Endometrial microvascular endothelial cells (primary cell): Measurements from ENCODE around the gene EIF1B. TPM values are rescaled to one million over a fixed set of nuclear protein-coding genes. Genes with fewer than 3 reads are reported as not detected.

Experiments used
- in situ Hi-C: cut with HindIII; loops from 2 replicates; pipeline ENCODE4 v1.10.0; 2017; ENCODE audit warnings: low sequenced_read_pairs, low pct_unique_long_range_greater_than_20kb; ENCODE audit errors: inconsistent ontology term
- total RNA-seq: library from RNA; depleted of rRNA; stranded (reverse); fragments of >200 nt; gene quantifications from one replicate; pipeline ENCODE4 v1.2.3, GENCODE V29; 2015; ENCODE audit errors: inconsistent ontology term

The EIF1B gene
- total RNA-seq, 1 donor from 2014 or later: 22.0 TPM

GRCh38 chr3:40306336-40306735 lies 3.2 kb upstream of the EIF1B start:
- in situ Hi-C loops: no loop called here

GRCh38 chr3:40307176-40307575 lies 2.3 kb upstream of the EIF1B start:
- in situ Hi-C loops: no loop called here

- in situ Hi-C loops: no loop called here
Observed at GRCh38 chr3:40308725-40309417, 636 bp upstream of the EIF1B start.

- in situ Hi-C loops: no loop called here
Observed at GRCh38 chr3:40309925-40310695, 603 bp downstream of the EIF1B start.

- in situ Hi-C loops: no loop called here
Observed at GRCh38 chr3:40310705-40311104, 1.2 kb downstream of the EIF1B start.

GRCh38 chr3:40312661-40313226 lies 3.2 kb downstream of the EIF1B start:
- in situ Hi-C loops: no loop called here

- in situ Hi-C loops: no loop called here
Observed at GRCh38 chr3:40313975-40314860, 4.7 kb downstream of the EIF1B start.

- in situ Hi-C loops: no loop called here
Observed at GRCh38 chr3:40317061-40317855, 7.8 kb downstream of the EIF1B start.

GRCh38 chr3:40321818-40322217 lies 12.3 kb downstream of the EIF1B start:
- in situ Hi-C loops: no loop called here

- in situ Hi-C loops: no loop called here
Observed at GRCh38 chr3:40323946-40324345, 14.4 kb downstream of the EIF1B start.

- in situ Hi-C loops: no loop called here
Observed at GRCh38 chr3:40324621-40325020, 15.1 kb downstream of the EIF1B start.

GRCh38 chr3:40325465-40325864 lies 16.0 kb downstream of the EIF1B start:
- in situ Hi-C loops: no loop called here

- in situ Hi-C loops: no loop called here
Observed at GRCh38 chr3:40328374-40328773, 18.9 kb downstream of the EIF1B start.

GRCh38 chr3:40329071-40329470 lies 19.6 kb downstream of the EIF1B start:
- in situ Hi-C loops: no loop called here

GRCh38 chr3:40332684-40333083 lies 23.2 kb downstream of the EIF1B start:
- in situ Hi-C loops: no loop called here

- in situ Hi-C loops: no loop called here
Observed at GRCh38 chr3:40333416-40333815, 23.9 kb downstream of the EIF1B start.

GRCh38 chr3:40333852-40334251 lies 24.3 kb downstream of the EIF1B start:
- in situ Hi-C loops: no loop called here

- in situ Hi-C loops: no loop called here
Observed at GRCh38 chr3:40336101-40336500, 26.6 kb downstream of the EIF1B start.
